Tibial nerve (tissue), 4 donors: ENCODE results near the gene UCP3. TPM values are rescaled to one million over a fixed set of nuclear protein-coding genes. Genes with fewer than 3 reads are reported as not detected.

Source experiments
- DNase-seq, 2 donors: peaks; one replicate each; pipeline ENCODE4 v3.0.0-alpha.2; 2019; ENCODE audit warnings: low spot score in 2 of 2
- H3K27ac ChIP-seq, 4 donors: fragments of 200-600 bp; sonication (generic) in 3 of 4; one replicate each; pipeline ENCODE4 v1.5.1; 2017 to 2019; ENCODE audit warnings: mild to moderate bottlenecking in 1 of 4
- H3K27me3 ChIP-seq, 2 donors: fragments of 200-600 bp; sonication (generic) in 1 of 2; one replicate each; pipeline versions ENCODE4 v1.5.1 to v1.6.0; 2017 to 2019
- H3K36me3 ChIP-seq, 3 donors: fragments of 200-600 bp; sonication (generic); one replicate each; pipeline ENCODE4 v1.5.1; 2018 to 2019
- H3K4me1 ChIP-seq, 4 donors: fragments of 200-600 bp; sonication (generic) in 3 of 4; one replicate each; pipeline ENCODE4 v1.5.1; 2017 to 2019
- H3K4me3 ChIP-seq, 4 donors: fragments of 200-600 bp; sonication (generic) in 3 of 4; one replicate each; pipeline ENCODE4 v1.5.1; 2017 to 2019; ENCODE audit warnings: mild to moderate bottlenecking in 1 of 4, moderate library complexity in 1 of 4
- H3K9me3 ChIP-seq, 4 donors: fragments of 200-600 bp; sonication (generic) in 3 of 4; one replicate each; pipeline ENCODE4 v1.5.1; 2017 to 2019
- EP300 ChIP-seq, 2 donors: sonication (generic); formaldehyde crosslinking; IDR thresholded peaks; one replicate each; pipeline ENCODE4 v1.6.1; 2017; ENCODE audit warnings: antibody characterized with exemption in 2 of 2, mild to moderate bottlenecking in 1 of 2
- POLR2A ChIP-seq, 2 donors: fragments of 450-650 bp; IDR thresholded peaks; one replicate each; pipeline ENCODE4 v1.6.1; 2017; ENCODE audit warnings: antibody characterized with exemption in 2 of 2, mild to moderate bottlenecking in 2 of 2, moderate library complexity in 2 of 2
- WGBS, 2 donors: methylation state at CpG; one replicate each; pipeline ENCODE4 v1.1.5; 2018; 5-methylcytosine and 5-hydroxymethylcytosine counted together
- total RNA-seq, 4 donors: library from RNA; depleted of rRNA; stranded (reverse); fragments of >200 nt; gene quantifications; one replicate each; pipeline ENCODE4 v1.1.0, GENCODE V29; 2016
- TF ChIP-seq, protein P1 (sequence below), 5 experiments: fragments of 200-600 bp in 3 of 5; fragments of 450-650 bp in 2 of 5; sonication (generic) in 3 of 5; IDR thresholded peaks; one replicate each; pipeline ENCODE4 v1.5.1; 2016 to 2019; ENCODE audit warnings: antibody characterized with exemption in 5 of 5, mild to moderate bottlenecking in 3 of 5, moderate library complexity in 2 of 5

The UCP3 gene
- total RNA-seq, 4 donors from 2014 or later: 0.78 to 7.5 (median 1.9) TPM

DNA sequence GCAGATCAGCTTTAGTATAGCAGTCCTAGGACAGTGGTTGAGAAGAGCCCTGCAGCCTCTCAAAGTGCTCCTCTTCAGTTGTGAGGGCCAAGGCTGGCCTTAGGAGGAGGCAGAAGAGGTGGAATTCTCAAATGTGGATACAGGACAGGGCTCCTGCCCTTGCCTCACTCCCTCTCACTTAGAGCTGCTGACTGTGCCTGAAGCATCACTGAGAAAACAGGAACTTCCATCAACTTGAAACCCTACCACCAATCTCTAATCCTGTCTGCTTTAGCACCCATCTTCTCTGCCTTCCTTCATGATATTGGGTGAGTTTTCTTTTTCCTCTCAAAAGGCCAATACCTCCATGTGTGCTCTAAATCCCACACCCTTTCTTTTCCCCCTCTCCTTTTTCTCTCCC, 14.4 kb upstream of the UCP3 start:
- TF ChIP-seq, protein P1, sequence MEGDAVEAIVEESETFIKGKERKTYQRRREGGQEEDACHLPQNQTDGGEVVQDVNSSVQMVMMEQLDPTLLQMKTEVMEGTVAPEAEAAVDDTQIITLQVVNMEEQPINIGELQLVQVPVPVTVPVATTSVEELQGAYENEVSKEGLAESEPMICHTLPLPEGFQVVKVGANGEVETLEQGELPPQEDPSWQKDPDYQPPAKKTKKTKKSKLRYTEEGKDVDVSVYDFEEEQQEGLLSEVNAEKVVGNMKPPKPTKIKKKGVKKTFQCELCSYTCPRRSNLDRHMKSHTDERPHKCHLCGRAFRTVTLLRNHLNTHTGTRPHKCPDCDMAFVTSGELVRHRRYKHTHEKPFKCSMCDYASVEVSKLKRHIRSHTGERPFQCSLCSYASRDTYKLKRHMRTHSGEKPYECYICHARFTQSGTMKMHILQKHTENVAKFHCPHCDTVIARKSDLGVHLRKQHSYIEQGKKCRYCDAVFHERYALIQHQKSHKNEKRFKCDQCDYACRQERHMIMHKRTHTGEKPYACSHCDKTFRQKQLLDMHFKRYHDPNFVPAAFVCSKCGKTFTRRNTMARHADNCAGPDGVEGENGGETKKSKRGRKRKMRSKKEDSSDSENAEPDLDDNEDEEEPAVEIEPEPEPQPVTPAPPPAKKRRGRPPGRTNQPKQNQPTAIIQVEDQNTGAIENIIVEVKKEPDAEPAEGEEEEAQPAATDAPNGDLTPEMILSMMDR (IDR thresholded peaks at IDR 0.05): no peak
- TF ChIP-seq EP300 (IDR thresholded peaks at IDR 0.05) (no peak), POLR2A (IDR thresholded peaks at IDR 0.05) (no peak)
- Histone ChIP-seq H3K27me3 (no peaks in the 10 kb centered on the region), H3K4me3 (no peak overlapping the region), H3K27ac (peak overlapping the region in 2 of 4 donors; percentile 20 to 45), H3K4me1 (peaks cover 0 to 46% (median 23%) of the 10 kb centered on the region in 4 donors), H3K9me3 (no peaks in the 10 kb centered on the region), H3K36me3 (peaks cover 0 to 43% (median 0%) of the 10 kb centered on the region in 3 donors)
- no peak for DNase-seq

DNA sequence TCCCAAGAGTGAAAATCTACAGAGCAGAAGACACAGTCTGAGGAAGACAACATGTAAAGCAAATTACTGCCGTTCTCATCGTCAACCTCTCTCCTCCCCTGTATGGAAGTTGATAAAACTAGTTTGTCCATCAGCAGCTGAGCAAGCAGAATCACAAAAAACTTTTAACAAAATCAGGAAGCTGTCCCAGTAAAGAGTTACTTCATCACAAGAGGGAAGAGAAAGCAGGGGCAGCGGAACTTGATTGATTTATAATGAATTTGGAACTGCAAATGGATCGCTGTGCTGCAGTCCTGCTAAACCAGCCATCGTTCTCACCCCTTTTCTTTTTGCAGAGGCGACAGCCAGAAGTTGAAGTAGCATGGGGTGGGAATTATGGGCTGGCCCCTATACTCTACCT, 13.7 kb upstream of the UCP3 start:
- no peak for TF ChIP-seq POLR2A (IDR thresholded peaks at IDR 0.05)
- peak in 1 of 2 donors; percentile 18 for TF ChIP-seq EP300 (IDR thresholded peaks at IDR 0.05)
- TF ChIP-seq, protein P1 (IDR thresholded peaks at IDR 0.05): no peak
- peaks cover 0 to 39% (median 0%) of the 10 kb centered on the region in 3 donors for H3K36me3 ChIP-seq
- no peak overlapping the region for H3K4me3 ChIP-seq
- peak overlapping the region in 1 of 4 donors; percentile 45 for H3K27ac ChIP-seq
- H3K4me1 ChIP-seq: peaks cover 0 to 53% (median 28%) of the 10 kb centered on the region in 4 donors
- no peak for DNase-seq
- H3K9me3 ChIP-seq: no peaks in the 10 kb centered on the region
- WGBS, 2 donors: 85 to 89% methylated on average over 6 of the region's 6 CpGs
- no peaks in the 10 kb centered on the region for H3K27me3 ChIP-seq

DNA sequence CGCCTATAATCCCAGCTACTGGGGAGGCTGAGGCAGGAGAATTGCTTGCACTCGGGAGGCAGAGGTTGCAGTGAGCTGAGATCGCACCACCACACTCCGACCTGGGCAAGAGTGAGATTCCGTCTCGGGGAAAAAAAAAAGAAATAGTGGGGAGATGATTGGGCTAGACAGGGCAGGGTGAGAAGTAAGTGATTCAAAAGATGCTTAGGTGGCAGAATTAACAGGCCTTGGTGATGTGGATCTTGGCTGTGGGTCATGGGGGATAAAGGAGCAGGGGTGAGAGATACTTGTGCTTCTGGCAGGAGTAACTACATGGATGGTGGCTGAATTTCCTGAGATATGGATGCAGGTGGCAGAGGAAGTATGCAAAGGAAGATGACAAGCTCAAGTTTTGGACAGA, 13.1 kb upstream of the UCP3 start:
- Histone ChIP-seq H3K4me1 (peaks cover 0 to 55% (median 28%) of the 10 kb centered on the region in 4 donors), H3K9me3 (no peaks in the 10 kb centered on the region), H3K36me3 (peaks cover 0 to 39% (median 0%) of the 10 kb centered on the region in 3 donors), H3K27me3 (no peaks in the 10 kb centered on the region), H3K4me3 (no peak overlapping the region), H3K27ac (no peak overlapping the region)
- 95 to 97% methylated on average over 6 of the region's 6 CpGs for WGBS, 2 donors
- DNase-seq: no peak
- TF ChIP-seq, protein P1 (IDR thresholded peaks at IDR 0.05): no peak
- TF ChIP-seq EP300 (IDR thresholded peaks at IDR 0.05): no peak
- no peak for TF ChIP-seq POLR2A (IDR thresholded peaks at IDR 0.05)

DNA sequence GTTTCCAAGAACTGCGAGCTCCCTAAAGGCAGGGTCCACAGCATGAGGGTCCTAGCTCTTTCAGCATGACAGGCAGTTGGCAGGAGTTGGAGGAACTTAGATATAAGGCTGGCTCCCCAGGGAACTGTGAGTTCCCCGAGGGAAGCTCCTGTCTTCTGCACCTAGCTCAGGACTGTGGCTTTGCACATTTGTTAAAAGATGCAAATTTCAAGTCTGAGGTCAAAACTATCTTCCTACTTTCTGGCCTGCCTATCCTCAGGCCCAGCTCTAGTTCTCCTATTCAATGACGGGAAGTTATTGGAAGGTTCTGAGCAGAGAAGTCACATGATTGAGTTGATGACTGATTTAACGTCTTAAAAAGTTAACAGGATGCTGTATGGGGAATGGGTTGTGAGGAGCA, 11.7 kb upstream of the UCP3 start:
- 80 to 84% methylated on average over 4 of the region's 4 CpGs for WGBS, 2 donors
- Histone ChIP-seq H3K27ac (peak overlapping the region in 3 of 4 donors; percentile 30 to 90 (median 83)), H3K9me3 (no peaks in the 10 kb centered on the region), H3K4me1 (peaks cover 0 to 55% (median 28%) of the 10 kb centered on the region in 4 donors), H3K36me3 (peaks cover 0 to 39% (median 0%) of the 10 kb centered on the region in 3 donors), H3K27me3 (no peaks in the 10 kb centered on the region), H3K4me3 (no peak overlapping the region)
- TF ChIP-seq, protein P1 (IDR thresholded peaks at IDR 0.05): no peak
- TF ChIP-seq POLR2A (IDR thresholded peaks at IDR 0.05): no peak
- TF ChIP-seq EP300 (IDR thresholded peaks at IDR 0.05): peak in 1 of 2 donors; percentile 16
- DNase-seq: no peak

DNA sequence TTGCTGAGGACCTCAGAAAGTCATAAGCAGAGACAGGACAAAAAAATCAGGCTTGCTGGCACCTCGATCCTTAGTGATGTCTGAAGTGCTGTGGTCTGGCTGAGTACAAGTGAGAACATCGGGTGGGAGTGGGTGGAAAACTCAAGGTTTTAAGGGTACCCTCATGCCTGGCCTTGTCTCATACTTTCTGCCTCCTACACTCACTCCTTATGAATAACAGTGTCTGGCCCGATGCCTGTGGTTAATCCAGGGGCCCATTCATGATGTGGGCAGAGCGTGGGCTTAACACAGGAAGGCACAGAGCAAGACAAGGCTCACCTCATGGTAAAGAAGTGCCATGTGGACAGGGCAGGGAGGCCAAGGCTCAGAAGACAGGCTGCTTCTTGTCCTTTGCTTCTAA, 11.0 kb upstream of the UCP3 start:
- TF ChIP-seq EP300 (IDR thresholded peaks at IDR 0.05): peak in 1 of 2 donors; percentile 8
- TF ChIP-seq, protein P1 (IDR thresholded peaks at IDR 0.05): no peak
- no peak for TF ChIP-seq POLR2A (IDR thresholded peaks at IDR 0.05)
- H3K4me3 ChIP-seq: no peak overlapping the region
- H3K27me3 ChIP-seq: no peaks in the 10 kb centered on the region
- H3K4me1 ChIP-seq: peaks cover 0 to 49% (median 28%) of the 10 kb centered on the region in 4 donors
- WGBS, 2 donors: 45 to 57% methylated on average over 4 of the region's 4 CpGs
- H3K36me3 ChIP-seq: peaks cover 0 to 41% (median 0%) of the 10 kb centered on the region in 3 donors
- no peaks in the 10 kb centered on the region for H3K9me3 ChIP-seq
- DNase-seq: no peak
- peak overlapping the region in 3 of 4 donors; percentile 75 to 90 (median 83) for H3K27ac ChIP-seq
